GM19467 (cell line): ENCODE measurements around the gene ATRX.
"Not testable (repeated sequence)": the region's sequence is repeated elsewhere in the genome, so short reads cannot be mapped to it uniquely, and the experiment has no call there.

Experiments
- ATAC-seq: cut with Tn5 transposase; IDR thresholded peaks from one replicate; pipeline ENCODE4 v1.9.1; 2021; ENCODE audit warnings: mild to moderate bottlenecking, moderate library complexity; ENCODE audit not compliant: unreplicated experiment

ATRX gene, protein sequence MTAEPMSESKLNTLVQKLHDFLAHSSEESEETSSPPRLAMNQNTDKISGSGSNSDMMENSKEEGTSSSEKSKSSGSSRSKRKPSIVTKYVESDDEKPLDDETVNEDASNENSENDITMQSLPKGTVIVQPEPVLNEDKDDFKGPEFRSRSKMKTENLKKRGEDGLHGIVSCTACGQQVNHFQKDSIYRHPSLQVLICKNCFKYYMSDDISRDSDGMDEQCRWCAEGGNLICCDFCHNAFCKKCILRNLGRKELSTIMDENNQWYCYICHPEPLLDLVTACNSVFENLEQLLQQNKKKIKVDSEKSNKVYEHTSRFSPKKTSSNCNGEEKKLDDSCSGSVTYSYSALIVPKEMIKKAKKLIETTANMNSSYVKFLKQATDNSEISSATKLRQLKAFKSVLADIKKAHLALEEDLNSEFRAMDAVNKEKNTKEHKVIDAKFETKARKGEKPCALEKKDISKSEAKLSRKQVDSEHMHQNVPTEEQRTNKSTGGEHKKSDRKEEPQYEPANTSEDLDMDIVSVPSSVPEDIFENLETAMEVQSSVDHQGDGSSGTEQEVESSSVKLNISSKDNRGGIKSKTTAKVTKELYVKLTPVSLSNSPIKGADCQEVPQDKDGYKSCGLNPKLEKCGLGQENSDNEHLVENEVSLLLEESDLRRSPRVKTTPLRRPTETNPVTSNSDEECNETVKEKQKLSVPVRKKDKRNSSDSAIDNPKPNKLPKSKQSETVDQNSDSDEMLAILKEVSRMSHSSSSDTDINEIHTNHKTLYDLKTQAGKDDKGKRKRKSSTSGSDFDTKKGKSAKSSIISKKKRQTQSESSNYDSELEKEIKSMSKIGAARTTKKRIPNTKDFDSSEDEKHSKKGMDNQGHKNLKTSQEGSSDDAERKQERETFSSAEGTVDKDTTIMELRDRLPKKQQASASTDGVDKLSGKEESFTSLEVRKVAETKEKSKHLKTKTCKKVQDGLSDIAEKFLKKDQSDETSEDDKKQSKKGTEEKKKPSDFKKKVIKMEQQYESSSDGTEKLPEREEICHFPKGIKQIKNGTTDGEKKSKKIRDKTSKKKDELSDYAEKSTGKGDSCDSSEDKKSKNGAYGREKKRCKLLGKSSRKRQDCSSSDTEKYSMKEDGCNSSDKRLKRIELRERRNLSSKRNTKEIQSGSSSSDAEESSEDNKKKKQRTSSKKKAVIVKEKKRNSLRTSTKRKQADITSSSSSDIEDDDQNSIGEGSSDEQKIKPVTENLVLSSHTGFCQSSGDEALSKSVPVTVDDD (N-terminal part only)

DNA sequence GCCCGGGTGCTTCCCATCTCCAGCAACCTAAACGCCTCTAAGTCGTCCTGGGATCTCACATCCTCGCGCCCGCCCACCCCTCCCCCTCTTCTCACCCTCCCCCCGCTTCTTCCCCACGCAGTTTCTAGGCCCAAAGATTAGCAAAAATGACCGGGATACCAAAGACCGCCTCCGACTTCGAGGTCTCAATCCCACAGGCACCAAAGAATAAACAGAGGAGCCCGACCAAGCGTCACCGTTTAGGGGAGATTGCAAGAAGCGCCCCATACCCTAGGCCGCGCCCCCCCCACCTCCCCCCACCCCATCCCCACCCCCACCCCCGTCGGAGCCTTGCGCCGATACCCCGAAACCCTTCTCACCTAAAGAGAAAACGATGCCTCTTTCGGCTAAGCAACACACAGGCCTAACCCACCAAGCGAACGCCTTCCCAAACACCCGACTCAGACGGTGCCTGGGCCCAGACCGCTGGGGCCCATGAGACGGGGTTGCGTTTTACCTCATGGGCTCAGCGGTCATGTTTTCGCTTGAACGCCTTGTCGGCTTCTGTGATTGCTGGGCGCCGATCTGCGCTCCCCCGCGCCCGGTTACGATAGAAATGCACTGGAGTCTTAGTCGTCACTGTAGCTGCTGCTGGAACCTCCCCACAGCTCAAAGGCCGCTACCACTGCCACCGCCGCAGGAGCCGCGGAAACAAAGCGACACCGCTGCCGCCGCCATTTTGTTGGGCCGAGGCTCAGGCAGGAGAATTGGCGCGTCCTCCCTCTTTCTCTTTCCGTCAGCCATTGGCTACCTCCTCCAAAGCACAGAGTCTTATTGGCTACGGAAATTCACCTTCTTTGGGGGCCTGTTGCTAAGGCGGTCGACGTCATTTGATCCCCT, at the start of gene ATRX:
TSS of gene ATRX (minus strand) at position 731 of the 879 bp plus-strand sequence. CDS start at position 516, 215 bp downstream.
- peak; percentile 96 for ATAC-seq

DNA sequence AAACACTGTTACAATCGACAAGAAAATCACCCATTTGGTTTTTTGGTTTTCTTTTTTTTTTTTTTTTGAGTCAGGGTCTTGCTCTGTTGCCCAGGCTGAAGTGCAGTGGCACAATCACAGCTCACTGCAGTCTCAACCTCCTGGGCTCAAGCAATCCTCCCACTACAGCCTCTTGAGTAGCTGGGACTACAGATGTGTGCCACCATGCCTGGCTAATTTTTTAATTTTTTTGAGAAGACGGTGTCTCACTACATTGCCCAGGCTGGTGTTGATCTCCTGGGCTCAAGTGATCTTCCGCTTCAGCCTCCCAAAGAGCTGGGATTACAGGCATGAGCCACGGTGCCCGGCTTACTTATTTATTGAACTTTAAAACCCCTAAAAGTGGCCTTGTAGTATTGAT, 45.5 kb upstream of the ATRX start:
- ATAC-seq, result not testable (repeated sequence)

DNA sequence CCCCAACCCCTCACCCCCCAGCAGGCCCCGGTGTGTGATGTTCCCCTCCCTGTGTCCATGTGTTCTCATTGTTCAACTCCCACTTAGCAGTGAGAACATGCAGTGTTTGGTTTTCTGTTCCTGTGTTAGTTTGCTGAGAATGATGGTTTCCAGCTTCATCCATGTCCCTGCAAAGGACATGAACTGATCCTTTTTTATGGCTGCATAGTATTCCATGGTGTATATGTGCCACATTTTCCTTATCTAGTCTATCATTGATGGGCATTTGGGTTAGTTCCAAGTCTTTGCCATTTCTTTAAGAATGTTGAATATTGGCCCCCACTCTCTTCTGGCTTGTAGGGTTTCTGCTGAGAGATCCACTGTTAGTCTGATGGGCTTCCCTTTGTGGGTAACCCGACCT, 36.0 kb upstream of the ATRX start:
- not testable (repeated sequence) for ATAC-seq

DNA sequence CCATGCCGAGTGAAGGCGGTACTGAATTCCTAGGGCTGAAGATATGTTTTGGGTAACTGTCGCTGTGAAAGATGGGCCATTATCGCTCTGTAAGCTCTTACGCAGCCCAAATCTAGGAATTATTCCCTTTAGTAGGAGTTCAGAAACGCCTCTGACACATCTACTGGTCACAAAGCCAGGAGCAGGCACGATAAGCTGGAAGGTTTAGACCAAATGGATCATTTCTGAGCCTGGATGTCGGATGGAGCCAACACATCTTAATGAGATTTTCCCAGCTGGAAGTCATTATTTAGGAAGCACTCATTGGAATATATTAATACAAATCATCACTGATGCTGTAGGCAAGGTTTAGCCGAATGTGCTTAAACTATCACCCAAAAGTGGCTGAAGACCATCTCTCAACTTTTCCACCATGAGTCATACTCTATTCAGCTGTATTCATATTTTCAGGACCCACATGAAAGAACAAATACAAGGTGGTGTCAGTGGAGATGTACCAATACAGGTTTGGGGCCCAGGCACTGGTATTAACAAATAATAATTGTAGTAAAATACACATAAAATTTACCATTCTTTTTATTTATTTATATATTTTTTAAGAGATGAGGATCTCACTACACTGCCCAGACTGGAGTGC, 34.2 kb upstream of the ATRX start:
- ATAC-seq, result no peak

DNA sequence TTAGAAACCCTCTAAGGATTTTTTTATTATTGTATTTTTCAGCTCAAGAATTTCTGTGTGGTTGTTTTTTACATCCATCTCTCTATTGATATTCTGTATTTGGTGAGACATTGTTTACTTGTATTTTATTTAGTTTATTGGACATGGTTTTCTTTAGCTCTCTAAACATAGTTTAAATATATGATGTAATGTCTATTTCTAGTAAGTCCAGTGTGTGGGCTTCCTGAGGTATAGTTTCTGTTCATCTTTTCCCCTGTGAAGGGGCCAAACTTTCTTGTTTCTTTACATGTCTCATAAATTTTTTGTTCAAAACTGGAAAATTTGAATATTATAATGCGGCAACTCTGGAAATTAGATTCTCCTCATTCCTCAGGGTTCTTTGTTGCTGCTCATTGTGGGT, 28.2 kb upstream of the ATRX start:
- no peak for ATAC-seq

- ATAC-seq, result no peak
These were observed 16.2 kb upstream of the ATRX start for GRCh38 chrX:77802201-77802600.

- ATAC-seq, result no peak
These were observed 9.1 kb upstream of the ATRX start for GRCh38 chrX:77795124-77795523.

DNA sequence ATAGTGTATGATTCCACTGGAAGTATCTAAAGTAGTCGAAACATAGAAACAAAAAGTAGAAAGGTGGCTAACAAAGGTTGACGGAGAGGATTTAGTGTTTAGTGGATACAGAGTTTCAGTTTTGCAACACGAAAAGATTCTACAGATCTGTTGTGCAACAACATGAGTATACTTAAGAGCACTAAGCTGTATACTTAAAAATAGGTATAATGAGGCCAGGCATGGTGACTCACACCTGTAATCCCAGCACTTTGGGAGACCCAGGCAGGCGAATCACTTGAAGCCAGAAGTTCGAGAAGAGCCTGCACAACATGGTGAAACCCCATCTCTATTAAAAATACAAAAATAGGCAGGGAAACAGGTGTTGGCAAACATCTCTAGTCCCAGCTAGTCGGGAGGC, 7.9 kb upstream of the ATRX start:
- ATAC-seq, result no peak

- no peak for ATAC-seq
These were observed 2.0 kb upstream of the ATRX start for GRCh38 chrX:77788050-77788449.

GRCh38 chrX:77786365-77786680, 307 bp upstream of the ATRX start:
- peak; percentile 9 for ATAC-seq

DNA sequence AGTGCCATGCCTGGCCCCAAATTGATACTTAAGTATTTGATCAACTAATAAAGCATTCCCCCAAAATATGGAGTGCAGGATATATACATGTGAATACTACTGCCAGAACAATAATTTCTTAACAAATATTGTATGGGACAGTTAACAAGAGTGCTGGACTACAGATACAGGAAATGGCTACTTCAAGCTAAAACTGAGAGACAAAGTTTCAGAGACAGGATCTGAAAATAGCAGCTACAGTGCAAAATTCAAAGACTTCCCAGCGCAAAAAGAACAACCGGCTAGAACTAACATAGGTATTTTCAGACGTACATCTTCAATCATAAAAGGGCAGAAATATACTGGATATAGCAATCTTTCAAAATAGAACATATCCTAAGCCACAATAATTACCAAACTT, 6.3 kb downstream of the ATRX start:
- ATAC-seq, result no peak

- ATAC-seq, result no peak
These were observed 9.4 kb downstream of the ATRX start for GRCh38 chrX:77776659-77777058.

DNA sequence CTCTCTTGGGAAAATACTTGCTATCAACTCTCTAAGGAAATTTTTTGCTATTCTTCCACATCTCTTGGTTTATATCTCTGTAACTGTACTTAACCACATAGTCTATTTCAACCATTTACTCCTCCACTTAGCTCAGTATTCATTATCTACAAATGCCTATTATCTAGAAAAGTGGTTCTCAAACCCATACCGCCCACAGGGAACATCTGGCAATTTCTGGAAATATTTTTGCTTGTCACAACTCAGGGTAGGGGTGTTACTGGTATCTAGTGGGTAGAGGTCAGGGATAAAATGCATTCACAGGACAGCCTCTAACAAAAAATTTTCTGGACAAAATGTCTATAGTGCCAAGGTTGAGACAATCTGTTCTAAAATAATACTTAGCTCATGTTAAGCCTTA, 14.4 kb downstream of the ATRX start:
- ATAC-seq, result no peak

DNA sequence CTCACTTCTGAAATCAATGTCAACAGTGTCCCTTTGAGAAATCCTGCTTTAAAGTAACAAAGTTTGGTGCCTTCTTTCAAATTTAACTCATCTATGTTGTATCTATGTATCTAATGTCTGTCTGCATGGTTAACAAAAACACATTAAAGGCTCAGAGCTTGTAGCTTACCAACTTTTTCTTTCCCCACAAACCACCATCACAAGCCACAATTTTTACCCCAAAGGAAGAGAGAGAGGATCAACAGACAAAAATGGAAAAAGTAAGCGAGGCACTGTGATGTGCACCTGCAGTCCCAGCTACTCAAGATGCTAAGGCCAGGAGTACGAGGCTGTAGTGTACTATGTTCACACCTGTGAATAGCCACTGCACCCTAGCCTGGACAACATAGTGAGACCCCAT, 17.2 kb downstream of the ATRX start:
- no peak for ATAC-seq

DNA sequence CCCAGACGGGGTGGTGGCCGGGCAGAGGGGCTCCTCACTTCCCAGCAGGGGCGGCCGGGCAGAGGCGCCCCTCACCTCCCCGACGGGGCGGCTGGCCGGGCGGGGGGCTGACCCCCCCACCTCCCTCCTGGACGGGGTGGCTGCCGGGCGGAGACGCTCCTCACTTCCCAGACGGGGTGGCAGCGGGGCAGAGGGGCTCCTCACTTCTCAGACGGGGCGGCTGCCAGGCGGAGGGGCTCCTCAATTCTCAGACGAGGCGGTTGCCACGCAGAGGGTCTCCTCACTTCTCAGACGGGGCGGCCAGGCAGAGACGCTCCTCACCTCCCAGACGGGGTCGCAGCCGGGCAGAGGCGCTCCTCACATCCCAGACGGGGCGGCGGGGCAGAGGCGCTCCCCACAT, 19.8 kb downstream of the ATRX start:
- ATAC-seq, result not testable (repeated sequence)

DNA sequence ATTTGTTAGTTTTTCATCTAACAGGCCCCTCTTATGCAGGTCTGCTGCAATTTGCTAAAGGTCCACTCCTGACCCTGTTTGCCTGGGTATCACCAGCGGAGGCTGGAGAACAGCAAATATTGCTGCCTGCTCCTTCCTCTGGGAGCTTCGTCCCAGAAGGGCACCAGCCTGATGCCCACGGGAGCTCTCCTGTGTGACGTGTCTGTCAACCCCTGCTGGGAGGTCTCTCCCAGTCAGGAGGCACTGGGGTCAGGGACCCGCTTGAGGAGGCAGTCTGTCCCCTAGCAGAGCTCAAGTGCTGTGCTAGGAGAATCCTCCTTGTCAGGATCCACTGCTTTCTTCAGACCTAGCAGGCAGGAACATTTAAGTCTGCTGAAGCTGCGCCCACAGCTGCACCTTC, 30.5 kb downstream of the ATRX start:
- no peak for ATAC-seq

DNA sequence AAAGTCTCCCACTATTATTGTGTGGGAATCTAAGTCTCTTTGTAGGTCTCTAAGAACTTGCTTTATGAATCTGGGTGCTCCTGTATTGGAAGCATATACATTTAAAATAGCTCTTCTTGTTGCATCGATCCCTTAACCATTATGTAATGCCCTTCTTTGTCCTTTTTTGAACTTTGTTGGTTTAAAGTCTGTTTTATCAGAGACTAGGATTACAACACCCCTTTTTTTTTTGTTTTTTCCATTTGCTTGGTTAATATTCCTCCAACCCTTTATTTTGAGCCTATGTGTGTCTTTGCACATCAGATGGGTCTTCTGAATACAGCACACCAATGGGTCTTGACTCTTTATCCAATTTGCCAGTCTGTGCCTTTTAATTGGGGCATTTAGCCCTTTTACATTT, 32.1 kb downstream of the ATRX start:
- not testable (repeated sequence) for ATAC-seq

- no peak for ATAC-seq
These were observed 36.3 kb downstream of the ATRX start for GRCh38 chrX:77749695-77750094.

- no peak for ATAC-seq
These were observed 42.3 kb downstream of the ATRX start for GRCh38 chrX:77743720-77744119.
